ENCODE measurements around the gene NANOS2.

DNA sequence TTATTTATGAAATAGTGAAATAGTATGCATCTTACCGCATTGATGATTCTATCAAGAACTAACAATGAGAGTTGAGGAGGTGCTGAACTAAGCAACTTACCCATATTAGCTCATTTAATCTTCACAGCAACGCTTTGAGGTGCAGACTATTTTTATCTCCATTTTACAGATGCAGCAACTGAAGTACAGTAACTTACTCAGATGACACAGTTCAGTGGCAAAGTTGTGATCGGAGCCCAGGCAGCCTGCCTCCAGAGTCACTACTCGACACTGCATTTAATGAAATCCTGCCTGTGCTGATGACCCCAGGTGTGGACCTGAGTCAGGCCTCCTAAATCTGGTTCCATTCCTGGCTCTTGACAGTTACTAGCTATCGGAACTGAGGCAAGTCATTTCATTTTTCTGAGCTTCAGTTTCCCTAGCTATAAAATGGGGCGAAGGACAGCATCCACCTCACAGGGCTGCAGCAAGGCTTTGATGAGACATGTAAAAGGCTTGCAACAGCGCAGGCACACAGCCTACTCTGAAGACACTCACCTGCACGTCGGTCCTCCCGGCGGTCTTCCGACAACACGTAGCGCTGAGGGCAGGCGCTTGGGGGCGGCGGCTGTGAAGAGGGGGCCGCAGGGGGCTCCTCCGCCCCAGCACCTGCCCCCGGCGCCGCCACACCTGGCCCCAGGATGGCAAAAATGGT is 13.7 kb downstream of the NANOS2 start:
- no peak for TF ChIP-seq EZH2phosphoT487 (IDR thresholded peaks at IDR 0.05)
- TF ChIP-seq, protein P1, sequence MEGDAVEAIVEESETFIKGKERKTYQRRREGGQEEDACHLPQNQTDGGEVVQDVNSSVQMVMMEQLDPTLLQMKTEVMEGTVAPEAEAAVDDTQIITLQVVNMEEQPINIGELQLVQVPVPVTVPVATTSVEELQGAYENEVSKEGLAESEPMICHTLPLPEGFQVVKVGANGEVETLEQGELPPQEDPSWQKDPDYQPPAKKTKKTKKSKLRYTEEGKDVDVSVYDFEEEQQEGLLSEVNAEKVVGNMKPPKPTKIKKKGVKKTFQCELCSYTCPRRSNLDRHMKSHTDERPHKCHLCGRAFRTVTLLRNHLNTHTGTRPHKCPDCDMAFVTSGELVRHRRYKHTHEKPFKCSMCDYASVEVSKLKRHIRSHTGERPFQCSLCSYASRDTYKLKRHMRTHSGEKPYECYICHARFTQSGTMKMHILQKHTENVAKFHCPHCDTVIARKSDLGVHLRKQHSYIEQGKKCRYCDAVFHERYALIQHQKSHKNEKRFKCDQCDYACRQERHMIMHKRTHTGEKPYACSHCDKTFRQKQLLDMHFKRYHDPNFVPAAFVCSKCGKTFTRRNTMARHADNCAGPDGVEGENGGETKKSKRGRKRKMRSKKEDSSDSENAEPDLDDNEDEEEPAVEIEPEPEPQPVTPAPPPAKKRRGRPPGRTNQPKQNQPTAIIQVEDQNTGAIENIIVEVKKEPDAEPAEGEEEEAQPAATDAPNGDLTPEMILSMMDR (IDR thresholded peaks at IDR 0.05), result no peak
